Kidney glomerular epithelial cell (primary cell): Measurements from ENCODE around the gene GEMIN7.
"Not testable (repeated sequence)": the region's sequence is repeated elsewhere in the genome, so short reads cannot be mapped to it uniquely, and the experiment has no call there.

Experiments
- DNase-seq: peaks from one replicate; lab custom pipeline; 2025; lab: John Stamatoyannopoulos, UW

The GEMIN7 gene

DNA sequence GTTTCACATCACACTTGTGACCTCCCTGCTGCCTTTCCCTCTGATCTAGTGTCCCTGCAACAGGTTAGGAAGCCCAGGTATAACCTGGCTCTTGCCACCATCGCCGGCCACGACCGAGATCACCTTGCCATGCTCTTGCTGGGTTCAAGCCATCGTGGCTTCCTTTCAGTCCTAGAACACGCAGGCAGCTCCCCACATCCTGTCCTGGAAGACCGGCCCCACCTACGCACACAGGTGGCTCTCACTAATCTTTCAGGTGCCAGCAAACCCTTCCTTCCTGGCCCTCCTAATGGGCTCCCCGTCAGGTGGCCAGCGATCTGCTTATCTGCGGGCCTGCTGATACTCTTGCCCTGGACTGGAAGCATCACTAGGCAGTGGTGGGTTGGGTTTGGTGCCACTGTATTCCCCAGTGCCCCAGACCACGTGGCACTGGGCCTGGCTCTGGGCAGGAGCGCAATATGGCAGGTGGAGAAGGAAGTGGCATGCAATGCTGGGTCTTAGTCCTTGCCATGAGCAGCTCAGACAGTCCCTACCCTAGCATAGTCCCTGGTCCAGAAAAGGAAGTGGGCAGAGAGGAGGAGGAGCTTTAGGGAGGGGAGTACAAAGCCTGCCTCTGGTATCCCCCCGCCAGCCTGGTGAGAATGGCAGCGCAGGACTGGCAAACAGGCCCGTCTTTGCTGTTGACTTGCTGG lies 25.7 kb downstream of the GEMIN7 start:
- no peak for DNase-seq

DNA sequence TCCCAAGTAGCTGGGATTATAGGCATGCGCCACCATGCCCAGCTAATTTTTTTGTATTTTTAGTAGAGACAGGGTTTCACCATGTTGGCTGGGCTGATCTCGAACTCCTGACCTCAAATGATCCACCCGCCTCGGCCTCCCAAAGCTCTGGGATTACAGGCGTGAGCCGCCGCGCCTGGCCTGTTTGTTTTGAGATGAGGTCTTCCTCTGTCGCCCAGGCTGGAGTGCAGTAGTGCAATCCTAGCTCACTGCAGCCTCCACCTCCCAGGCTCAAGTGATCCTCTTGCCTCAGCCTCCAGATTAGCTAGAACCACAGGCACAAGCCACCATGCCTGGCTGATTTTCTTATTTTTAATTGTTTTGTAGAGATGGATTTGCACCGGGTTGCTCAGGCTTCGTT lies 27.3 kb downstream of the GEMIN7 start:
- not testable (repeated sequence) for DNase-seq

DNA sequence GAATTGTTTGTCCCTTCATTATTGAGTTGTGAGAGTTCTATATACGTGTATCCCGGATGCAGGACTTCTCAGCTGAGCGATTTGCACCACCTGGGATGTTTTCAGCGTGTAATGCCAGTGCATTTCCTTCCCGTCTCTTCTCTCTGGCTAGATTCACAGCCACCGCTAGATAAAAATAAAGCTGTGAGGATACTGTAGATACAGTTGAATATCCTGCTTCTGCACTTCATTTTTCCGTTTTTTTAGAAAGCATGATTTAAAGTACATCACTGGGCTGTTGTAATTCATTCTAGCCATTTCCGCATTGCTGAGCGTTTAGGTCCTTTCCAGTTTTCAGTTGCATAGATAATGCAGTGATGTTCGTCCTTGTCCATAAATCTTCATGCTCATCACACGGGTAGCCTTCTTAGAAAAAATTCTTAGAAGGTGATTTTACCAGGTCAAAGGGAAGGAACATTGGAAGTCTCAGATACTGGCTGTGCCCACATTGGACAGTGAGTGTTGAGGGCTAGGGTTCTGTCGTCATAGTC lies 28.6 kb downstream of the GEMIN7 start:
- DNase-seq = no peak

DNA sequence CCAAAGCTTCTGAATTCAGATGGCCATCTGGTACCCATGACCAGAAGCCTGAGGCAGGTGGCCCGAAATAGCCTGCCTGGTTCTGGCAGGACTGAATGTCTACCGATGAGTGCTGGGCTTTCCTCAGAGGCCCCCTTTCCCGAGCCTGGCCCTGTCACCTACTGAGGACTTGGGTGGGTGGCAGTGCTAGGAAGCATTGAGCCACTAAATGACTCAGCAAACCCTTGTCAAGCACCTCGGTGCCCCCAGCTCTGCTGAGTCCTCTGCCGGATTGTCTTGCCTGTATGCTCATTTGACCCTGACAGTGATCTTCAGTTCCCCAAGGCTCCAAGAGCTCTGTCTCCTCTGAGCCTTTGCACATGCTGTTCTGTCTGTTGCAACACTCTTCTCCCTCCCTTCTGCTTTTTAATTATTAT lies 31.8 kb downstream of the GEMIN7 start:
- no peak for DNase-seq

DNA sequence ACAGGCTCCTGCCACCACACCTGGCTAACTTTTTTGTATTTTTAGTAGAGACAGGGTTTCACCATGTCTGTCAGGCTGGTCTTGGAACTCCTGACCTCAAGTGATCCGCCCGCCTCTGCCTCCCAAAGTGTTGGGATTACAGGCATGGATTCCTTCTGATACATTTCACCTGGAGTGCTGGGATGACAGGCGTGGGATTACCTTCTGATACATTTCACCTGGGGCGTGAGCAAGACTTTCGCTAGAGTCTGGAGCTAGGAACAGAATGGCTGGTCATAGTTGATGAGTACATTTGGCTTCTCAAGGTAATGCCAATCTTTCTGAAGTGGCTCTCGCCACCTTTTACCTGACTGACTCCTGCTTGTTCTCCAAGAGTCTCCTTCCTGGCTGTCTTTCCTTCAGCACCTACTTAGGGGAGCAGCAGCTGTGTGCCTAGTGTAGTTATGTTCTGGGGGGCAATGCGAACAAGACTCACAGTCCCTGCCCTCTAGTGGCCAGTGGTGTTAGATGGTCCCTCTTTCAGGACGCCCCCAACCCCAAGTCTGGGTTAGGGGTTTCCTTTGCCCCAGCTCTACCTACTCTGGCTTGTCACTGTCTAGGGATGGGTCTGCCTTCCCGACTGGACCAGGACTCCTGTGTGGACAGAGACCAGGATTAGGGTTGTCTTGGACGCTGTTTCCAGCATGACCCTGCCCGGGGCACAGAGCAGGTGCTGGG lies 33.2 kb downstream of the GEMIN7 start:
- DNase-seq = no peak

DNA sequence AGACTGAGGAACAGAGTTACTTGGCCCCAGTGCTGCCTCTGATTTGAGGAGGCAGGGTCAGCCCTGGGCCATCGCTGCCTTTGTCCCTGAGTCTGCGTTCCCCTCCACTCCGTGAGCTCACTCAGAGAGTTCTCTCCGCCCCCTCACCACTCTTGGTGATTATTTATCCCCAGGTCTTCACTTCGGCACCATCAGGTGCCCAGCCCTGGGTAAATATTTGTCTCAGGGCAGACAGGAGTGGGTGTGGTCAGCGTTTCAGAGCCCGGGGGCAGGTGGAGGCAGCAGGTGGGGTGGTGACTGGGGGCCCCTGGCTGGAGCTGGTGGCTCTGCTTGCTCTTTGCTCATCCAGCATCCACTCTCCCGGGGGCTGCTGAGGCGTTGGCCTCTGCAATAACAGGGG lies 34.6 kb downstream of the GEMIN7 start:
- DNase-seq = no peak

DNA sequence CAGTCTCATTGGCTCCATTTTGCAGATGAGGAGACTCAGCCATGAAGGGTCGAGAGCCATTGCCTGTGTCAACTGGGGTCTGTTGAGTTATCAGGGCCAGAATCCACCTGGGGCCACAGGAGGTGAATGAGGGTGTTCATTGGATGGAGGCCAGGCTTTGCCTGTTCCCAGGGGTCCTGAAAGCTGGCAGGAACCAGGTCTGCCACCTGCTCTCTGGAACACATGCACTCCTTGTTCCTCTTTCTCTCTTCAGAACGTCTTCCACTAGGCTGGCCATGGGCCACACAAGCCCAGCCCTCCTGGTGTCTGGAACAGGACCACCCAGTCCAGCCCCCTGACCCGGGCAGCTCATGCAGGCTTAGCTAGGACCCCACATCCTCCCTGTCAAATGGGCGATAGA lies 35.1 kb downstream of the GEMIN7 start:
- no peak for DNase-seq

DNA sequence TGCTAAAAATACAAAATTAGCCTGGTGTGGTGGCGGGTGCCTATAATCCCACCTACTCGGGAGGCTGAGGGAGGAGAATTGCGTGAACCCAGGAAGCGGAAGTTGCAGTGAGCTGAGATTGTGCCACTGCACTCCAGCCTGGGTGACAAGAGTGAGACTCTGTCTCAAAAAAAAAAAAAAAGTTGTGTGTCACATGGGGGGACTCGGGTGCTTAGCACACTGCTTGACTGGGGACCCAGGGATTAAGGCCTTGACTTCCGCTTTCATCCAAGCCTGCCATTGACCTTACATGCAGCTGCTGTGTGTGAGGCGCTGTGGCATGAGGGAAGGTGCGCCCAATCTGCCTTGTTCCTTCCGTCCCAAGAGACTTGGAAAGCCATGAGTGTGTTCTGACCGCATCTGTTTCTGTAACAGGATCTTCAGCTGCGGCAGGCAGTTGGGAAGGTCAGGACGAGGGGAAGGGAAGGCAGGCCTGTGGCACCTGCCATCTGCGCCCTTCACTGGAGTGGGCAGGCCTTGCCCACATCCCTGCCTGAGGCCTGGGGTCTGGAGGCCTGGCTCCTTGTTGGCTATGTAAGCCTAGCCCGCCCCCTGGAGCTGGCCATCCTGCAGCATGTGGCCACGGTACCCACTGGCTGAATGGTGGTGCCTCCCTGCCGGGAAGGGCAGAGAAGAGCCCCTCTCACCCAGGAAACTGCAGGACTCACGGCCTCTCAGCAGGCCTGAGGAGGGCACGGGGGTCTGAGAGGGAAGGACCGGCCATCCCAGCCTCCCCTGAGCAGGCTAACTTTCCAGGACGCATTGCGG lies 37.0 kb downstream of the GEMIN7 start:
- no peak for DNase-seq

DNA sequence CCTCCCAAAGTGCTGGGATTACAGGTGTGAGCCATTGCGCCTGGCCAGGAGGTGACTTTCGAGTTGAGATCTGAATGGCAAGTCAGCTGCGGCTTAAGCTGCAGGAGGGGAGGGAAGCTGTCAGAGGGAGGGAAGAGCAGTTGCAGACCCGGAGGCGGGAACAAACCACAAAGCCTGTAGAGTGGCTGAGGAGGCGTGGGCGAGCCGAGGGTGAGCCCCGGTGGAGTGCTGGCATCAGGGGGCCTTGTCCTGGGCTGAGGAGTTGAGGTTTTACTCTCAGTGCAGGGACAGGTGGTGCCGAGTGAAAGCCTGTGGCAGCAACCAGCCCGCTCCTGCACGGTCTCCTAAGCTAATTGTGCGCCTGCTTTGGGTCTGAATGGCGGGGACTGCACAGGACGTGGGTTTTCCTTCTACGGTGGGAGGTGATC lies 38.1 kb downstream of the GEMIN7 start:
- DNase-seq = no peak

DNA sequence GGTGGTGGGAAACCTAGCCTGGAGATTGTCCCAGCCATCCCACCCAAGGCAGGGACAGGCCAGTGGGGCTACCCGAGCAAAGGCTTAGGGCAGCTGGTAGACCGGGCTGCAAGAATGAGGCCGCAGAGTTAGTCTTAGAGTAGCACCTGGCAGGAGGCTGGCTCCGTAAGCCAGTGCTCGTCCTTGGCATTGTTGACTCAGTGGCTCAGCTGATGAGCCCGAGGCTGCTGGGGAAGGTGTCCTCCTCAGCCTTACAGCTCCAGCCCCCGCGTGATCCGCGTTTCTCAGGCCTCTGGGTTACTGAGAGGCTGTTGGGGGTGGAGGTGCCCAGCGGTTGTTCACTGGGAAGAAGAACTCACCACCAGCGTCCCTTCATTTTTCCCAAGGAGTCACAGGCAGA lies 38.6 kb downstream of the GEMIN7 start:
- no peak for DNase-seq

DNA sequence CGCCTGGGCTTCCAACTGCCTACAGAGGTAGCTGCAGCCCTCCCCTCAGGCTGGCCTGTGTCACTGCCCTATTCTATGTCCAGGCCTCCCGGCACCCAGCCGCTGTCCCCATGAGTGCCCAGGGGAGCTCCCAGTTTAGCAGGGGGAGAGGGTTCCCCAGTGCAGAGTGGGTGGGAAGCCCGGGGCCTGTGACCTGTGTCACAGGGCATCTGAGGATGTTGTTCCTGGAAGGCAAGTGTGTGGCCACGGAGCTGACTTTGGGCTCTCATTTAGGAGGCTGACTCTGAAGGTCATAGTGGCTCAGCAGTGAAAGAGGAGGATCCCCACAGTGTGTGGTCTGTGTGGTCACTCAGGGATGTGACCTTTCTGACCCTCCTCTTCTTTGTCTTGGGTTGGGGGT lies 39.0 kb downstream of the GEMIN7 start:
- DNase-seq = no peak

DNA sequence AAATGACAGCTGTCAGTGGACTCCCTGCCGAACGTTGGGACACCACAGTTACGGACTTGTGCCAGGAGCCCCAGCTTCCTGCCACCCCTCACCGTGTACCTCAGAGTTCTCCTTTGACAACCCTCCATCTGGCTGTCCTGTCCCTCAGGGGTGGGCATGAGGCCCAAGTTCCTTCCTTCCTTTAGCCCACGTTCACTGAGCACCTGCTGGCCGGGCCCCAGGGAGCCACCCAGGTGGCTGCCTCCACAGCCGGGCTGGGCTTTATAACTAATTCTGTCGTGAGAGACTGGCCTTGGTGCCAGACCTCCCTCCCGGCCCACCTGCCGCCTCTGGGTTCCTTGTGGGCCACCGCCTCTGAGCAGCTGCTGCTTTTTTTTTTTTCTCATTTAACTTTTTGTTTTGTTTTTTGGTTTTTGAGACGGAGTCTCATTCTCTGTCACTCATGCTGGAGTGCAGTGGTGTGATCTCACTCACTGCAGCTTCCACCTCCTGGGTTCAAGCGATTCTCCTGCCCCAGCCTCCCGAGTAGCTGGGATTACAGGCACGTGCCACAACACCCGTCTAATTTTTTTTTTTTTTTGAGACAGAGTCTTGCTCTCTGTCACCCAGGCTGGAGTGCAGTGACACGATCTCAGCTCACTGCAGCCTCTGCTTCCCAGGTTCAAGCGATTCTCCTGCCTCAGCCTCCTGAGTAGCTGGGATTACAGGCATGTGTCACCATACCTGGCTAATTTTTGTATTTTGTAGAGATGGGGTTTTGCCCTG lies 39.7 kb downstream of the GEMIN7 start:
- not testable (repeated sequence) for DNase-seq

DNA sequence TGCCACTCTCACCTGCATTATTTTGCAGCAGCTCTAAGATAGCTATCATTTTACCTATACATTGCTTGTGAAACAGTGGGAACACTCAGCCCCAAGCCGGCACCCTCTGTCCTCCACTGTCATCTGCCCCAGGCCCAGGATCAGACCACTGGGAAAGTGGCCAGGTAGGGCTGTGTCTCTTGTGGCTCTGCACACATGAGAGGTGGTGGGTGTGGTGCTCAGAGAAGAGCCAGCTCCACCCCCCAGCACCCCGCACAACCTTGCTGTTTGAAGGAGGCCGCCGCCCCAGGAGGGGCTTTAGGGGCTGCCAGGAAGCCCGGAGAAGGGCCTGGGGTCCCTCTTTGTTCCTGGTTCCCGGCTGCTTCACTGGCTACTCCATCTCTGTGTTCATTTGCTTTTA lies 40.5 kb downstream of the GEMIN7 start:
- DNase-seq = no peak

DNA sequence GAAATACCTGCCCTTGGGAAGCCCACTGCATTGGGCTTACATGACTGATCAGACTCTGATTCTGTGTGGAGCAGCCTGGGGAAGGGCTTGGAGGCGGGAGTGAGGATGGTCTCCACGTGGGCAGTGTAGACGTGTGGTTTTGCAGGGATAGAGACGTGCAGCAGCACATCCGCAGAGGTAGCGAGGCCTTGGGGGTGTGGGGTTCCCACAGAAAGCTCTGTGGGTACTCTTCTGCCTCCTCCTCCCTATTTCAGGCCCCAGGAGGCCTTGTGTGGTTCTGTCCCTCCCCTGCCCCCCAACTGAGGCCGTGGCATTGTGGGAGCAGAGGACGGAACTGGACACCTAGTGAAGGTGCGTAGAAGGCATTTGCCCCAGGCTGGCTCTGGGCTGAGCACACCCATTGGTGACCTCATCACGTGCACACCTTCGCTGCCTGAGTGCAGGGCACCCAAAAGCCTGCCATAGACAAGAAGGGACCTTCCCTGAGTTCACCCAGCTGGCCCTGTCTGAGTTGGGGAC lies 42.8 kb downstream of the GEMIN7 start:
- no peak for DNase-seq

DNA sequence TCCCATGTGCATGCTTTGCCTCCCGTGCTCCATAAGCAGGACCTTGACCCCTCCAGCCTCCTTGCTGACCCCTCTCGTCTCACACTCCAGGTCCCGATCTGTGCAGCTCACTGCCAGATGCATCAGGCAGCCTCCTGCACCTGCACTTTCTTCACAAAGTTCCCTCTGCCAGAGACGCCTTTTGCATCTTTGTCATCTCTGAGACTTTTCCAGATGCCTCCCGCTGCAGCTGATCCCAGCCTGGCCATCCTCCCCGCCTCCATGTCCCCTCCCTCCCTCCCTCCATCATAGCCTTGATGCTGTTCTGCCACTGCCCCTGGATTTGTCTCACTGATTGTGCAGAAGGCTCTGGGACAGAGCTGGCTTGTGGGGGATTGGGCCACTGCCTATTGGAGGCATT lies 43.8 kb downstream of the GEMIN7 start:
- DNase-seq = no peak

DNA sequence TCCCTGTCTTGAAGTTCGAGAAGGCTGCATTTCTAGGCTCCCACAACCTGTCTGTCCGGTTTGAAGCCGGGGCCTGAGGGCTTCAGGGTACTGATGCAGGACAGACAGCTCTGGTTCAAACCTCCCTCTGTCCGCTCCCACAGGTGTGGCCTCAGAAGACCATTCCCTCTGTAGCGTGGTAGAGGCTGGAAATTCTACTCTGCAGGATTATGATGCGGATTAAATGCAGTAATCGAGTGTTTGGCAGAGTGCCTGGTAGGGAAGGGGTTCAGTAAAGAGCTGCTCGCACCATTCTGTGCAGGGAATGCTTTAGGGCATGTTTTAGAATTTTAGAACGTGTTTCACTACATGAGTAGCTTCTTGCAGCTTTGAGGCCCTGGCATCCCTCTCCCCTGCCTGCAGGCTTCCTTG lies 44.4 kb downstream of the GEMIN7 start:
- no peak for DNase-seq

DNA sequence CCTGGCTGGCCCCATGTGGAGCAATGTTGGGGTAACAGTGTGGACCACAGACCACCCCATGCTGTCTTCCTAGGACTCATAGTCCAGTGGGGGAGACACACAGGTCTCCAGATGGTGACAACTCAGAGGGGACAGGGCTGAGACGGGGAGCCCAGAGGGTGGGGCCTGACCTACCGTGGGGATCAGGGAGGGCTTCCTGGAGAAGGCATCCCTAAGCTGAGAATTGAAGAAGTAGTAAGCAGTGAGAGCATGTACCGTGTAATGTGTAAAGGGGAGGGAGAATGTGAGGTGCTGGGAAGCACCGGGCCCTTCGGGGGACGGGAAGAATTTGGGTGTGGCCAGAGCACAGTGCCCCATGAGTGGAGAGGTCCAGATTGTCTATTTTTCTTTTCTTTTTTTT lies 45.0 kb downstream of the GEMIN7 start:
- no peak for DNase-seq

DNA sequence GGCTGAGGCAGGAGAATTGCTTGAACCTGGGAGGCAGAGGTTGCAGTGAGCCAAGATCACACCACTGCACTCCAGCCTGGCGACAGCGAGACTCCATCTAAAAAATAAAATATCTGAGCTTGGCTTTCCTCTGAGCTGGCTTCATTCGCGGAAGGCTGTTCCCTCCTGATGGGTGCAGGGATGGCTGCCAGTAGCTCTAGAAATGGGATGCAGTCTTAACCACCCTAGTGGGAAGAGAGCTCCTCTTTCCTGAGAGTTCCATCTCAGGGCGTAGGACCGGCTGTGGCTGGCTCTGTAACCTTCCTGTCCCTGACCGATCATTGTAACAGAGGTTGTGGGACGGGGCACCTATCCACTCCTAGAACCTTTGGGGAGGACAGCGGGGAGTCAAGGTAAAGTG lies 46.3 kb downstream of the GEMIN7 start:
- DNase-seq = no peak

DNA sequence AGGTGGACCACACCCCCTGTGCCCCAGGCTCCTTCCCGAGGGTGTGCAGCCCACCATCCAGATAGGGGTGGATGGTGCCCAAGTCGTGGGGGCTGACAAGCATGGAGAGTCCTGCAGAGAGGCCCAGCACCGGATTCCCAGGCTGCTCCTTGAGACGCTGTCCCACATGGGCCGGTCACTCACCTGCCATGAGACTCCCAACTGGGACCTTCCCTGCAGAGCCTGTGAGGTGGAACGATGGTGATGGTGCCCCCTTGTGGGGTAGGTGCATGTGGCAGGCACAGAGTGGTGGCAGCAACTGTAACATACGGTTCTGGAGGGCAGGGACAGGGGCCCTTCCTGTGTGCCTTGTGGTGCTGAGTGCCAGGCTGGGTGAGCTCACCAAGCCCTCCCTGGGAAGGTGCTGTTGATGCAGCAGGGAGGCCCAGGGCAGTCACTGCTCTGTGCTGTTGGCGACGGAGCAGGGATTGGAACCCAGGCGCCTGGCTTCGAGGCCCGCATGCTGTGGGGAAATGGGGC lies 47.0 kb downstream of the GEMIN7 start:
- DNase-seq = peak; percentile 39

DNA sequence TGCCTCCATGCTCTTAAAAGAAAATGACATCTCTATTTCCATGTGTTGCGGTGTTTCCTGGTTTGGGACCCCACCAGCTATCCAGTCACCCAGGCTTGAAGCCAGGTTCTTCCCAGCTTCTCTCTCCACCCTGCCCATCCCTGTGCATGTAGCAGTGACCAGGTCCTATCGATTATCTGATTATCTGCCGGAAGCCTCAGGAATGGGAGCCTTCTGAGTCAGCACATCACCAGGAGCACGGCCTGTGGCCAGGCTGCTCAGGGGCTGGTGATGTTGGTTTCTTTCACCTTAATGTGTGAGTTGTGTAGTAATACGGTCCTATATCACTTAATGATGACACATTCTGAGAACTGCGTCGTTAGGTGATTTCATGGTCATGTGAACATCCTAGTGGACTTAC lies 47.6 kb downstream of the GEMIN7 start:
- no peak for DNase-seq

DNA sequence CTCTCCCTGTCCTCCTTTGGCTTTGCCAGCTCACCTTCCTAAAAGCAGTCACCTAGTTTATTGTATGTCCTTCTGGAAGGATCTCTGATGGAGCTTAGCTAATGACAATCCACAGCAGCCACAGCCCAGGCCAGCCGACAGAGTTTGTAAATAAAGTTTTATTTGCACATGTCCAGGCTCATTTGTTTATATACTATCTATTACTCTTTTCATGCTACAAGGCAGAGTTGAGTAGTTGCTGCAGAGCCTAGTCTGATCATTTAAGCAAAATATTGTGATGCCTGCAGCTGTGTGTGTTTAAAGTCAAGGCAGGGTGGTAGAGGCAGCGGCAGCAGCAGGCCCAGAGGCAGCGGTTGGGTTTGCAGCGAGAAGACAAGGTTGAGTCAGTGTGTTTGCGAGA lies 49.1 kb downstream of the GEMIN7 start:
- no peak for DNase-seq

DNA sequence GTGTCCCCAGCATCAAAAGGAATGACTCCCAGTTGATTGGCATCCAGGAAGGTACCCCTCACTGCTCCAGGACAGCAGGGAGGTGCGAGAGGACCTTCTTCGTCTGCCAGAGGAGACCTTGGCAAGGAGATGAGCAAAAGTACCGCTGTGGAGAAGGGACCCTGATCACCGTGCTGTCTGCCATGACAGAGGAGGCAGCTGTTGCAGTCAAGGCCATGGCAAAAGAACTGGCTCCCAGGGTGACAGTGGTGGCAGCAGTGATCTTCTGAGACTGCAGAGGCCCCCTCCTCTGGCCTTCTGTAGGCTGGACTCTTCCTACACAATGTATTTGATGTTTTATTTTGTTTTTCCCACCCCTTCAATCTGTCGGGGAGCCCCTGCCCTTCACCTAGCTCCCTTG lies 49.7 kb downstream of the GEMIN7 start:
- no peak for DNase-seq
